Fibroblast of pulmonary artery (primary cell): ENCODE results near the gene ZBTB2.
"Not testable (repeated sequence)": the region's sequence is repeated elsewhere in the genome, so short reads cannot be mapped to it uniquely, and the experiment has no call there.

Experiments used
- DNase-seq: peaks from one replicate; pipeline ENCODE4 v3.0.0-alpha.2; 2010; ENCODE audit warnings: low read depth
- H3K4me3 ChIP-seq: replicated peaks from 2 replicates; pipeline ENCODE4 v1.5.1; 2011; ENCODE audit warnings: low read depth, mild to moderate bottlenecking, control low read depth, low read length, moderate library complexity
- CTCF ChIP-seq: IDR thresholded peaks from 2 replicates; pipeline ENCODE4 v1.5.1; 2011; ENCODE audit warnings: mild to moderate bottlenecking, control low read depth, low read length, inconsistent platforms; ENCODE audit errors: missing control alignments

ZBTB2 gene

GRCh38 chr6:151357758-151358436 is 33.5 kb downstream of the ZBTB2 start:
- no peak for TF ChIP-seq CTCF
- no peak for DNase-seq

GRCh38 chr6:151356983-151357382 is 34.4 kb downstream of the ZBTB2 start:
- not testable (repeated sequence) for H3K4me3 ChIP-seq, DNase-seq

More at GRCh38 chr6:151357758-151358436, 33.5 kb downstream of the ZBTB2 start:
- no peak overlapping the region for H3K4me3 ChIP-seq

DNA sequence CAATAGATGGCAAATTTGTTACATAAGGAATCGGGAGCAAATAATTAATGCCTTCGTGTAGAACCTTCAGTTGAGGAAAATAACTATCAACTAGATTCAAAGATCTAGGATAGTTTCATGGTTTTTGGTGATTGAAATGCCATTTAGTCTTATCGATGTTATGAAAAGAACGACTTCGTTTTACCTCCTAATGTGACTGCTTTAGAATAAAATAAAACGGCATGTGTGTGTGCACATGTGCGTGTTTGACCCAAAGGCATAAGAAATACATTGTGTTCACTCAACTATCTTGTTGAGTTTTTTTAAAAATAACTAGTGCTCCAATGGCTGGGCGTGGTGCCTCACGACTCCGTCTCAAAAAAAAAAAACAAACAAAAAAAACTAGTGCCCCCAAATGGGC is 37.6 kb downstream of the ZBTB2 start:
- no peak overlapping the region for H3K4me3 ChIP-seq
- no peak for TF ChIP-seq CTCF
- no peak for DNase-seq

DNA sequence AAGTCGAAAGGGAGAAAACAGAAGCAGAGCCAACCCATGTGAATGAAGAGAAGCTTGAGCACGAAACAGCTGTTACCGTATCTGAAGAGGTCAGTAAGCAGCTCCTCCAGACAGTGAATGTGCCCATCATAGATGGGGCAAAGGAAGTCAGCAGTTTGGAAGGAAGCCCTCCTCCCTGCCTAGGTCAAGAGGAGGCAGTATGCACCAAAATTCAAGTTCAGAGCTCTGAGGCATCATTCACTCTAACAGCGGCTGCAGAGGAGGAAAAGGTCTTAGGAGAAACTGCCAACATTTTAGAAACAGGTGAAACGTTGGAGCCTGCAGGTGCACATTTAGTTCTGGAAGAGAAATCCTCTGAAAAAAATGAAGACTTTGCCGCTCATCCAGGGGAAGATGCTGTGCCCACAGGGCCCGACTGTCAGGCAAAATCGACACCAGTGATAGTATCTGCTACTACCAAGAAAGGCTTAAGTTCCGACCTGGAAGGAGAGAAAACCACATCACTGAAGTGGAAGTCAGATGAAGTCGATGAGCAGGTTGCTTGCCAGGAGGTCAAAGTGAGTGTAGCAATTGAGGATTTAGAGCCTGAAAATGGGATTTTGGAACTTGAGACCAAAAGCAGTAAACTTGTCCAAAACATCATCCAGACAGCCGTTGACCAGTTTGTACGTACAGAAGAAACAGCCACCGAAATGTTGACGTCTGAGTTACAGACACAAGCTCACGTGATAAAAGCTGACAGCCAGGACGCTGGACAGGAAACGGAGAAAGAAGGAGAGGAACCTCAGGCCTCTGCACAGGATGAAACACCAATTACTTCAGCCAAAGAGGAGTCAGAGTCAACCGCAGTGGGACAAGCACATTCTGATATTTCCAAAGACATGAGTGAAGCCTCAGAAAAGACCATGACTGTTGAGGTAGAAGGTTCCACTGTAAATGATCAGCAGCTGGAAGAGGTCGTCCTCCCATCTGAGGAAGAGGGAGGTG is 38.7 kb downstream of the ZBTB2 start:
- TF ChIP-seq CTCF: no peak
- DNase-seq: peak; percentile 16
- H3K4me3 ChIP-seq: no peak overlapping the region

DNA sequence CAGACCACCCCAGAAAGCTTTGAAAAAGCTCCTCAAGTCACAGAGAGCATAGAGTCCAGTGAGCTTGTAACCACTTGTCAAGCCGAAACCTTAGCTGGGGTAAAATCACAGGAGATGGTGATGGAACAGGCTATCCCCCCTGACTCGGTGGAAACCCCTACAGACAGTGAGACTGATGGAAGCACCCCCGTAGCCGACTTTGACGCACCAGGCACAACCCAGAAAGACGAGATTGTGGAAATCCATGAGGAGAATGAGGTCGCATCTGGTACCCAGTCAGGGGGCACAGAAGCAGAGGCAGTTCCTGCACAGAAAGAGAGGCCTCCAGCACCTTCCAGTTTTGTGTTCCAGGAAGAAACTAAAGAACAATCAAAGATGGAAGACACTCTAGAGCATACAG is 39.6 kb downstream of the ZBTB2 start:
- DNase-seq: no peak
- no peak for TF ChIP-seq CTCF
- no peak overlapping the region for H3K4me3 ChIP-seq

DNA sequence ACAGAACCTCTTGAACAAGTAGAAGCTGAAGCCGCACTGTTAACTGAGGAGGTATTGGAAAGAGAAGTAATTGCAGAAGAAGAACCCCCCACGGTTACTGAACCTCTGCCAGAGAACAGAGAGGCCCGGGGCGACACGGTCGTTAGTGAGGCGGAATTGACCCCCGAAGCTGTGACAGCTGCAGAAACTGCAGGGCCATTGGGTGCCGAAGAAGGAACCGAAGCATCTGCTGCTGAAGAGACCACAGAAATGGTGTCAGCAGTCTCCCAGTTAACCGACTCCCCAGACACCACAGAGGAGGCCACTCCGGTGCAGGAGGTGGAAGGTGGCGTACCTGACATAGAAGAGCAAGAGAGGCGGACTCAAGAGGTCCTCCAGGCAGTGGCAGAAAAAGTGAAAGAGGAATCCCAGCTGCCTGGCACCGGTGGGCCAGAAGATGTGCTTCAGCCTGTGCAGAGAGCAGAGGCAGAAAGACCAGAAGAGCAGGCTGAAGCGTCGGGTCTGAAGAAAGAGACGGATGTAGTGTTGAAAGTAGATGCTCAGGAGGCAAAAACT is 40.1 kb downstream of the ZBTB2 start:
- TF ChIP-seq CTCF: no peak
- no peak for DNase-seq
- H3K4me3 ChIP-seq: no peak overlapping the region

GRCh38 chr6:151350442-151351145 is 40.8 kb downstream of the ZBTB2 start:
- no peak overlapping the region for H3K4me3 ChIP-seq
- DNase-seq: no peak
- no peak for TF ChIP-seq CTCF
